Fibroblast of skin of abdomen (primary cell): ENCODE measurements around the gene KNCN.

Source experiments
- DNase-seq: peaks from one replicate; pipeline ENCODE4 v3.0.0-alpha.2; 2013

The KNCN gene

DNA sequence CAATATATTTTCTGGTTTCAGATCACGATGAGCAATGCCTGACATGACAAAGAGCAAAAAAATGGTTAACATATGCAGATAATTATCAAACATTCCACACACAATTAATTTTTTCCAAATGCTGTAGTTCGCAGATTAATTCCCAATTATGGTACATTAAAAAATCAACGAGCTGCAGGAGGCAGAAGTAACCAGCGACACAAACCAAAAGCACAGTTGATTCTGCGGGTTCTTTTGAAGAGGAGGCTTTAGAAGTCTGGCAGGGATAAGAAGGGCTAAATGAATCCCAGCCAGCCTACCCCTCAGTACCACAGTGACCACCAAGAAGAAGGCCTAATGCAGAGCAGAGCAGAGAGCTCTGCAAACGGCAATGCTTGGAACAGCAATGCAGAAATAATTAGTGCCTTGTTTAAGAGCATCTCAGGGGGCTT is 17.0 kb upstream of the KNCN start:
- DNase-seq = peak; percentile 67

GRCh38 chr1:46563341-46563740 is 11.9 kb upstream of the KNCN start:
- no peak for DNase-seq

- no peak for DNase-seq
These were observed 11.1 kb upstream of the KNCN start for GRCh38 chr1:46562498-46562897.

DNA sequence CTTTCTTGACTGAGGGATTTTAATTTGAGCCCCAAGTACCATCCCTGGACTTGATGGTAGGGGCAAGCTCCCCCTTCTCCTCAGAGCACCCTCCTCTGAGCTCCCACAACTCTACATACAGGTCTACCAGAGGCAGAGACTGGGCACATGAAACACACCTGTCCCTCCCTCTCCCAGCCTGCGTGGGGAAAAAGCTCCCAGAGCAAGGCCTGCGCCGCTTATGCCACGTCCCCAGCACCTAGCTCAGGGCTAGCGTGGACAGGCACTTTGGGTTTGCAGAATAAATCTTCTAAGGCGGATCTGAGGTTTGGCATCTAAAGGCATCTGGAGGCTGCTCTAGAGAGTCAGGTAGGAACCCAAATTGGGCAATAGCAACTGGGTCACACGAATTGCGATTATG is 7.5 kb upstream of the KNCN start:
- no peak for DNase-seq

GRCh38 chr1:46558141-46558963 is 6.9 kb upstream of the KNCN start:
- DNase-seq = no peak

GRCh38 chr1:46557403-46557802 is 6.0 kb upstream of the KNCN start:
- DNase-seq = no peak

DNA sequence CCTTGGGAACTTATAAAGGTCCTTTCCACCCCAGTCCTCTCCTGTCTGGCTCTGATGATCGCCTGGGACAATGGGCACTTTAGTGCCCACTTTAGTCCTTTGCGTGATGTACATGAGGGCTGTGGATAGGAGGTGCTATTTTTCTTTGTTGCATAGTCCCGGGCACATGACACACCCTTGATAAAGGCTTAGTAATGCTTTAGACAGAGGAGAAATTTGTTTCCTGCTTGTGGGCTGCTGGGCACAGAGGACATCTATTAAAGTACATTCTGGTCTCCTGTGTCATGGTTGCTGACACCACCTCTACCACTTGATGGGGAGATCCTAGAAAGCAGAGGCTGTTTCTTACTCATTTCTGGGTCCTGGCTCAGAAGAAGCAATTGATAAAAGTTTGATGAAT is 5.4 kb upstream of the KNCN start:
- peak; percentile 19 for DNase-seq

- no peak for DNase-seq
These were observed 4.6 kb upstream of the KNCN start for GRCh38 chr1:46555826-46556619.

GRCh38 chr1:46554597-46555381 is 3.3 kb upstream of the KNCN start:
- no peak for DNase-seq

GRCh38 chr1:46554236-46554596 is 2.8 kb upstream of the KNCN start:
- no peak for DNase-seq

DNA sequence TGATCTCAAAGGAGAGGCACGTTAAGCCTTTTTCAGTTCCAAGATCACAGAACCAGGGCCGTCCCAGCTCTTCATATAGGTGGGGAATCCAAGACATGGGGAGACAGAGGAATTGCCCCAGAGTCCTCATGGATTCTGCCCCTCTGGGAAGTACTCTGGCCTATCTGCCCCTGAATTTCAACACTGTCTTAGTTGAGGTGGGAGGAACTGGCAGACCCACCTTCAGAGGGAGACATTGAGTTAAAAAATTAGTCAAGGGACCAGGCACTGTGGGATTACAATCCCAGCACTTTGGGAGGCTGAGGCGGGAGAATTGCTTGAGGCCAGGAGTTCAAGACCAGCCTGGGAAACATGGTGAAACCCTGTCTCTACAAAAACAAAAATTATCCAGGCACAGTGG is 2.1 kb upstream of the KNCN start:
- DNase-seq = no peak

DNA sequence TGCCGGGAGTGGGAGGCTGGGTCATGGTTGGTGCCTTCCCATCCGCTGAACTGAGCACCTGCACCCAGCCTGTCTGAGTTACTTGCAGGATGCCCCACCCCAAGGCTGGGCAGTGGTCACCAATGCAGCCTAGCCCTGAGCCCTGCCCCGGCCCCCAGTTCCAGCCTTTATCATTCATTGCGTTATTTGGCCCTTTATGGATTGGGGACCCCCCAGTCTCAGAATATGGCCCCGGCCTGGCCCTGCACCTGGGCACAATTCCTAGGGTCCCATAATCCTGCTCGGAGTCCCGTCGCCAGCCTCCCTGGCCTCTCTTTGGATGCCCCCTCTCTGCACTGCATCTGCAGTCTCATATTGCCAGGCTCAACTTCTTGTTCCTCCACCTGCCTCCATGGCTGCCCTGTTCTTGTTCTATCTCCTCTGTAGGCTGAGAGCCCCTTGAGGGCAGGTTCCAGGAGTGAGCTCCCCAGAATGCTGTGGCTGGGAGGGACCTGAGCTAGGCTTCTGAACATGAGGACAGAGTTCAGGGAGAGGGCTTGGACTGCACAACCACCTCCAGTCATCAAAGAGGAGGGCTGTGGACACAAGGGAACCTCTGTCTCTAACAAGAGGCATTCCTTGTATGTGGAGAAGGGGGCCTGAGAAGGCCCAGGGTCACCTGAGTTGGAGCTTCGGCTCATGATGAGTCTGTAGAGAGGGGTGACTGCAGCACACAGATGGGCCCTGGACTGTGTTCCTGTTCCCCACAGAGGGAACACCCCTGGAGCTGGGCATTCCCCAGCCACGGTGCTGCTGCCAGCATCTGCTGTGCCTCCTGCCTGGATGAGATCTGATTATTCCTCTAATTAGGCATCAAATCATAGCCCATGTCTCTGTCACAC is 1.1 kb upstream of the KNCN start:
- DNase-seq = no peak

GRCh38 chr1:46550751-46551231 is 656 bp downstream of the KNCN start:
- DNase-seq = no peak

GRCh38 chr1:46549697-46550681 is 1.5 kb downstream of the KNCN start:
- peak; percentile 37 for DNase-seq

- DNase-seq = peak; percentile 36
These were observed 3.7 kb downstream of the KNCN start for GRCh38 chr1:46547481-46548383.

DNA sequence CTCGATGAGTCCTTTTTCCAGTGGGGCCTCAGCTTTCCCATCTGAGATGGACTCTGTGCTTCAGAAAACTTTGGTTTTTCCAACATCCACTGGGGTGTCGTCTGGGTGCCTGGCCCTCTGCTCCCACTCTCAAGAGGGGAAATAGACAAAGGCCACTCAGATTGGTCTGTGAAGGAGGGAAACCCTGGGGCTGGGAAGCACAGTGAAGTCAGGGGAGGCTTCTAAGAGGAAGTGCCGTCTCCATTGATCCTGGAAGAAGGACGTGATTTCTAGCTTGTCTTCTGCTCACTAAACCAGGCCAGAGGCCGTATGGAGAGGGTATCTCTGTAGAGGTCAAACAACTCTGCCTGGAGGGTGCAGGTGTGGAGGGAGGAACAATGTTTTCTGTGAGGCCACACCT is 5.2 kb downstream of the KNCN start:
- no peak for DNase-seq

- no peak for DNase-seq
These were observed 5.7 kb downstream of the KNCN start for GRCh38 chr1:46545784-46546183.

- DNase-seq = no peak
These were observed 6.7 kb downstream of the KNCN start for GRCh38 chr1:46544561-46545240.
